ENCODE data around the gene DCXR.

GRCh38 chr17:82084373-82085030, 47.0 kb upstream of the DCXR start:
- TF ChIP-seq, protein P1, sequence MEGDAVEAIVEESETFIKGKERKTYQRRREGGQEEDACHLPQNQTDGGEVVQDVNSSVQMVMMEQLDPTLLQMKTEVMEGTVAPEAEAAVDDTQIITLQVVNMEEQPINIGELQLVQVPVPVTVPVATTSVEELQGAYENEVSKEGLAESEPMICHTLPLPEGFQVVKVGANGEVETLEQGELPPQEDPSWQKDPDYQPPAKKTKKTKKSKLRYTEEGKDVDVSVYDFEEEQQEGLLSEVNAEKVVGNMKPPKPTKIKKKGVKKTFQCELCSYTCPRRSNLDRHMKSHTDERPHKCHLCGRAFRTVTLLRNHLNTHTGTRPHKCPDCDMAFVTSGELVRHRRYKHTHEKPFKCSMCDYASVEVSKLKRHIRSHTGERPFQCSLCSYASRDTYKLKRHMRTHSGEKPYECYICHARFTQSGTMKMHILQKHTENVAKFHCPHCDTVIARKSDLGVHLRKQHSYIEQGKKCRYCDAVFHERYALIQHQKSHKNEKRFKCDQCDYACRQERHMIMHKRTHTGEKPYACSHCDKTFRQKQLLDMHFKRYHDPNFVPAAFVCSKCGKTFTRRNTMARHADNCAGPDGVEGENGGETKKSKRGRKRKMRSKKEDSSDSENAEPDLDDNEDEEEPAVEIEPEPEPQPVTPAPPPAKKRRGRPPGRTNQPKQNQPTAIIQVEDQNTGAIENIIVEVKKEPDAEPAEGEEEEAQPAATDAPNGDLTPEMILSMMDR (IDR thresholded peaks at IDR 0.05) = no peak
- TF ChIP-seq POLR2A (IDR thresholded peaks at IDR 0.05) = no peak
